Measurements from ENCODE around the gene XIRP1.

DNA sequence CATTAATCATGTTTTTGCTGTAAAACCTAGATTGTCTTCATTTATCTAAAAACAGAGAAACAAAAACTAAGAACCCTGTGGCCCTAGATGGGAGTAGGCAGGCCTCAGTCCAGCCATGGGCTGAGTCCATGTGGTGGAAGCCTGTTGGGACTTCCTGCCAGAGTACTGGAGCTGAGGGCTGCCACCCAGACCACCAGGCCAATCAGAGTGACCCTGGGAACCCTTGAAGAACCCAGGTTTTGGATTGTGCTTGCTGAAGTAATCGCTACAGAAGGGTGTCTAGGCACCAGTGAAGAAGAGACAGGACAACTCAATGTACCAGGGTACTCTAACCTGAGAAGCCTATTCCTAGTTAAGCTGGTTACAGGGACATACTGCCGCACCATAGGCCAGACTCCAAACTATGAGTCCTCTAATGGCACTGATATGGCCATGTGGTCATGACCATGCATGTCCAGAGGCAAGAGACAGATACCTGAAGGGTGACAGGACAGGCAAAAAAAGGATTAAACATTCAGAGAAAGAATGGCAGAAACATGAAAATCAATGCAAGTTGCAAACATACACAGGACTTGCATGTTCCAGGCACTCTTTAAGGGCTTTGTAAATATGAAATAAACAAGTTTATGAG lies 51.9 kb downstream of the XIRP1 start:
- TF ChIP-seq, protein P1, sequence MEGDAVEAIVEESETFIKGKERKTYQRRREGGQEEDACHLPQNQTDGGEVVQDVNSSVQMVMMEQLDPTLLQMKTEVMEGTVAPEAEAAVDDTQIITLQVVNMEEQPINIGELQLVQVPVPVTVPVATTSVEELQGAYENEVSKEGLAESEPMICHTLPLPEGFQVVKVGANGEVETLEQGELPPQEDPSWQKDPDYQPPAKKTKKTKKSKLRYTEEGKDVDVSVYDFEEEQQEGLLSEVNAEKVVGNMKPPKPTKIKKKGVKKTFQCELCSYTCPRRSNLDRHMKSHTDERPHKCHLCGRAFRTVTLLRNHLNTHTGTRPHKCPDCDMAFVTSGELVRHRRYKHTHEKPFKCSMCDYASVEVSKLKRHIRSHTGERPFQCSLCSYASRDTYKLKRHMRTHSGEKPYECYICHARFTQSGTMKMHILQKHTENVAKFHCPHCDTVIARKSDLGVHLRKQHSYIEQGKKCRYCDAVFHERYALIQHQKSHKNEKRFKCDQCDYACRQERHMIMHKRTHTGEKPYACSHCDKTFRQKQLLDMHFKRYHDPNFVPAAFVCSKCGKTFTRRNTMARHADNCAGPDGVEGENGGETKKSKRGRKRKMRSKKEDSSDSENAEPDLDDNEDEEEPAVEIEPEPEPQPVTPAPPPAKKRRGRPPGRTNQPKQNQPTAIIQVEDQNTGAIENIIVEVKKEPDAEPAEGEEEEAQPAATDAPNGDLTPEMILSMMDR (IDR thresholded peaks at IDR 0.05): no peak
- no peak for TF ChIP-seq POLR2A (IDR thresholded peaks at IDR 0.05)
